A549 (cell line): ENCODE results near the gene ZNF132.

ENCODE experiments used
- ATOH8 ChIP-seq: fragments of 250-450 bp; sonication (Bioruptor Pico); IDR thresholded peaks from 2 replicates; pipeline ENCODE4 v1.5.0; 2020; ENCODE audit warnings: low read depth, mild to moderate bottlenecking, moderate library complexity
- CBX8 ChIP-seq: fragments of 200-600 bp; sonication (generic); IDR thresholded peaks from 2 replicates; pipeline ENCODE4 v1.6.1; 2016
- CTCF ChIP-seq: fragments of >200 bp; sonication (Bioruptor Twin); formaldehyde crosslinking; IDR thresholded peaks from 3 replicates; pipeline ENCODE4 v1.5.1; 2016
- EP300 ChIP-seq, 2 experiments: fragments of >200 bp; sonication (Bioruptor Twin); formaldehyde crosslinking; IDR thresholded peaks; 2 replicates in 1 of 2; 3 replicates in 1 of 2; pipeline ENCODE4 v1.6.1; 2016 to 2017

- TF ChIP-seq CTCF, result no peak
- no peak for TF ChIP-seq CBX8
- TF ChIP-seq ATOH8 (CRISPR knock-in tag), result no peak
- no peak for TF ChIP-seq EP300 (IDR thresholded peaks at IDR 0.05)
Observed at GRCh38 chr19:58450856-58451357, 11.0 kb upstream of the ZNF132 start.
